ENCODE data around the gene FARP2. TPM values are rescaled to one million over a fixed set of nuclear protein-coding genes. Genes with fewer than 3 reads are reported as not detected.

FARP2 gene
- total RNA-seq, 6 experiments from 2014 or later: 13.3 to 41.3 (median 28.7) TPM

DNA sequence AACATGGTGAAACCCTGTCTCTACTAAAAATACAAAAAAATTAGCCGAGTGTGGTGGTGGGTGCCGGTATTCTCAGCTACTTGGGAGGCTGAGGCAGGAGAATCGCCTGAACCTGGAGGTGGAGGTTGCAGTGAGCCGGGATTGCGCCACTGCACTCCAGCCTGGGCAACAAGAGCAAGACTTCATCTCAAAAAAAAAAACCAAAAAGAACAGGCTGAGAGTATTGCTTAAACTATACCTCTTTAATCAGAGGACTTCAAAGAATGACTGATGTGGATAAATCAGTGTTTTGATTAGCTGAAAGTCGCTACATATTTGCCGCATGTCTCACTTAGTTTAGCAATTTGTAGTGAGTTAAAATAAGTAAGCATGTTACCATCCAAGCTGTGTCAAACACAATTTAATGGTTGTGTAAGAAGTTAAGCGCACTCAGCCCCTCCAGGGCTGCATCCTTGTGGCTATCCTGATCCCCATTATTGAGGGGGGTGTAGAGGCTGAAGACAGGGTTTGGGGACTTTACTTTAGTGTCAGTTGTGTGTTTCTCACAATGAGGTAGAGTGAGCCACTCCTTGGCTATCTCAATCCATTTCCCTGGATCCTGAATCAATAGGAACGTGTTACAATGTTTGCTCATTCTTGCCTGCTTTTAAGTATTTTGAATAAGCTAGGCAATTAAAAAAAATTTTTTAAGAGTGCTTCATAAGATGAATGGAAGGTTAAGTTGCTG lies 11.0 kb upstream of the FARP2 start:
- no peak for ATAC-seq
- 80% methylated on average over 8 of the region's 9 CpGs for WGBS (ENCODE audit: insufficient coverage, low coverage, low lambda C conversion rate, missing lambda C conversion rate)
- TF ChIP-seq, protein P1, sequence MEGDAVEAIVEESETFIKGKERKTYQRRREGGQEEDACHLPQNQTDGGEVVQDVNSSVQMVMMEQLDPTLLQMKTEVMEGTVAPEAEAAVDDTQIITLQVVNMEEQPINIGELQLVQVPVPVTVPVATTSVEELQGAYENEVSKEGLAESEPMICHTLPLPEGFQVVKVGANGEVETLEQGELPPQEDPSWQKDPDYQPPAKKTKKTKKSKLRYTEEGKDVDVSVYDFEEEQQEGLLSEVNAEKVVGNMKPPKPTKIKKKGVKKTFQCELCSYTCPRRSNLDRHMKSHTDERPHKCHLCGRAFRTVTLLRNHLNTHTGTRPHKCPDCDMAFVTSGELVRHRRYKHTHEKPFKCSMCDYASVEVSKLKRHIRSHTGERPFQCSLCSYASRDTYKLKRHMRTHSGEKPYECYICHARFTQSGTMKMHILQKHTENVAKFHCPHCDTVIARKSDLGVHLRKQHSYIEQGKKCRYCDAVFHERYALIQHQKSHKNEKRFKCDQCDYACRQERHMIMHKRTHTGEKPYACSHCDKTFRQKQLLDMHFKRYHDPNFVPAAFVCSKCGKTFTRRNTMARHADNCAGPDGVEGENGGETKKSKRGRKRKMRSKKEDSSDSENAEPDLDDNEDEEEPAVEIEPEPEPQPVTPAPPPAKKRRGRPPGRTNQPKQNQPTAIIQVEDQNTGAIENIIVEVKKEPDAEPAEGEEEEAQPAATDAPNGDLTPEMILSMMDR (IDR thresholded peaks at IDR 0.05): no peak
- no peak for TF ChIP-seq POLR2A (IDR thresholded peaks at IDR 0.05)

DNA sequence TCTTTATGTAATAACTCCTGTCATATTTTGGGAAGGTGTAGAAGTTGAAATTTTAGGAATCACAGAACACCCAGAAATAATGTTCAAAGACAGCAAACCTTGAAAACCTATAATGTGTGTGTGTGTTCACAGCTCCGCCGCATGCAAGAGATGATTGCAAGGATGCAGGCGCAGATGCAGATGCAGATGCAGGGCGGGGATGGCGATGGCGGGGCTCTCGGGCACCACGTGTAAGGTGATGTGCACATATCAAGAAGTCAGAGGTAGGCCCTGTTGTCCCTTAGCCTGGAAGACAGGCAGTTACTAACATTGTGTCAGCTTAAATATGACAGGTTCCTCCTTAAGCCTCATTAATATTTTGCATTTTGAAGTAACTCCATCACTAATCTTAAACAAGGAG lies 6.1 kb upstream of the FARP2 start:
- intact Hi-C loops (cut with DNase I): loop anchor here in 1 of 2 donors (5.0 kb wide), 1 partner anchor 93 kb away; no protein-coding TSS in a partner anchor
- 83% methylated on average over 2 of the region's 8 CpGs for WGBS (ENCODE audit: insufficient coverage, low coverage, low lambda C conversion rate, missing lambda C conversion rate)
- Histone ChIP-seq H3K4me3 (no peak overlapping the region), H3K27me3 (no peaks in the 10 kb centered on the region), H3K27ac (no peak overlapping the region), H3K9me3 (no peaks in the 10 kb centered on the region), H3K36me3 (peaks cover 24 to 83% (median 48%) of the 10 kb centered on the region in 4 donors), H3K4me1 (peaks cover 0 to 36% (median 20%) of the 10 kb centered on the region in 4 donors)
- no peak for ATAC-seq
- no peak for DNase-seq
- TF ChIP-seq POLR2A (IDR thresholded peaks at IDR 0.05): no peak
- TF ChIP-seq, protein P1 (IDR thresholded peaks at IDR 0.05): no peak

More for the DNA sequence above, 11.0 kb upstream of the FARP2 start:
- no peaks in the 10 kb centered on the region for H3K27me3 ChIP-seq
- peaks cover 0 to 4% (median 1%) of the 10 kb centered on the region in 4 donors for H3K4me1 ChIP-seq
- H3K27ac ChIP-seq: no peak overlapping the region
- DNase-seq: no peak
- no peaks in the 10 kb centered on the region for H3K9me3 ChIP-seq
- H3K4me3 ChIP-seq: no peak overlapping the region
- intact Hi-C loops (cut with DNase I): loop anchor here in 1 of 2 donors (5.0 kb wide), 1 partner anchor 88 kb away; no protein-coding TSS in a partner anchor
- peaks cover 18 to 93% (median 64%) of the 10 kb centered on the region in 4 donors for H3K36me3 ChIP-seq

DNA sequence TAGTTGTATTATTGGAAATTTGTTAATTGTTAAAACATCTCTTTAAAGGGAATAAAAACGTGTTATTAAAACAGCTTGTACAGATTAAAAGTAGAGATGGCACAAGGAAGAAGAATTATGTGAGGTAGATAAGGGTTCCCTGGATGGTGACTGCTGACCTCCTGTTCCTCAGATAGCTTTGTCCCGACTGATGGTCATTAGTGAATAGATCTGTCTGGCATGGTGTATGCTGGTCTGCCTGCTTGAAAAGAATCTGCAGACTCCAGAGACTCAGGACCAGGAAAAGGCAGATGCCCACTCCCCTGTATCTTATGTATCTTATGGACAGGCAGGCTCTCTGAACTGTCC lies 5.6 kb upstream of the FARP2 start:
- peaks cover 24 to 78% (median 43%) of the 10 kb centered on the region in 4 donors for H3K36me3 ChIP-seq
- H3K4me3 ChIP-seq: no peak overlapping the region
- no peaks in the 10 kb centered on the region for H3K27me3 ChIP-seq
- TF ChIP-seq, protein P1 (IDR thresholded peaks at IDR 0.05): no peak
- TF ChIP-seq POLR2A (IDR thresholded peaks at IDR 0.05): no peak
- peak overlapping the region in 1 of 3 donors; percentile 86 for H3K27ac ChIP-seq
- no peaks in the 10 kb centered on the region for H3K9me3 ChIP-seq
- peaks cover 0 to 39% (median 21%) of the 10 kb centered on the region in 4 donors for H3K4me1 ChIP-seq
- WGBS (ENCODE audit: insufficient coverage, low coverage, low lambda C conversion rate, missing lambda C conversion rate): 24% methylated on average over 2 of the region's 2 CpGs
- no peak for ATAC-seq
- intact Hi-C loops (cut with DNase I): no loop called here
- no peak for DNase-seq

DNA sequence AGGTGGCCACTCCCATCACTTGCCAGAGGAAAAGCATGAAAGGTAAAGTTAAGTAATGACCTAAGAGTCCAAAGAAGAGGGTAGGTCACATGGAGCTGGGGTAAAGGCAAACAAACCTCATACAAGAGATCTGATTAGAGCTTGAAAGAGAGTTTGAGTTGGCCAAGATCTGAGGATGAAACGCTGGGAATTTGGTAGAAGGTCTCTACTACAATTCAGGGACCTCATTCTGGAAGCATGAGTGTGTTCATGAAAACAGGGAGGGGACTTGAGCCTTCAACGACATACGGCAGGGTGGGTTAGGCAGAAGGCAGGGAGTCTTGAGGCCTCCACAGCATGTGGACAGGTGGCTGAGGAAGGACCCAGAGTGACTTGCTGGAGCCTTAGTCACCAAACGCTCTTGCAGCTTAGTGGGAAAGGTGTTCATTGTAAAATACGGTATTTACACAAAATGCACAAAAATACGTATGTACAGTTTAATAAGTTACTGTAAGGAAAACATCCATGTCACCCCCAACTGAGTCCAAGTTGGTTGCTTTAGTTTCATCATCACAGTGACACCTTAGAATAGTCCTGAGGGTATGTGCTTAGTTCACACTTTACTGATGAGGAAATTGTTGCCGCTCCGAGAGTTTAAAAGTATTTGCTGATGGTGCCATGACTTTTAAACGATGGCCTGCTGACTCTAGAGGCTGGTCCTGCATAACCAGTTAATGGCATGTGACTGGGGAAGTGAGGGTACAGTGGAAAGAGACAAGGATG lies 5.0 kb upstream of the FARP2 start:
- DNase-seq: no peak
- WGBS (ENCODE audit: insufficient coverage, low coverage, low lambda C conversion rate, missing lambda C conversion rate): 41% methylated on average over 7 of the region's 9 CpGs
- peak overlapping the region in 2 of 3 donors; percentile 37 to 86 for H3K27ac ChIP-seq
- peaks cover 23 to 72% (median 38%) of the 10 kb centered on the region in 4 donors for H3K36me3 ChIP-seq
- H3K4me1 ChIP-seq: peaks cover 0 to 39% (median 21%) of the 10 kb centered on the region in 4 donors
- no peaks in the 10 kb centered on the region for H3K9me3 ChIP-seq
- TF ChIP-seq, protein P1 (IDR thresholded peaks at IDR 0.05): no peak
- no peak for TF ChIP-seq POLR2A (IDR thresholded peaks at IDR 0.05)
- H3K4me3 ChIP-seq: peak overlapping the region in 1 of 3 donors; percentile 11
- H3K27me3 ChIP-seq: no peaks in the 10 kb centered on the region
- intact Hi-C loops (cut with DNase I): no loop called here
- ATAC-seq: peak; percentile 41 to 68 (median 50)

Measured in right lobe of liver (tissue), 6 donors.